Endothelial cell of umbilical vein (primary cell): Measurements from ENCODE around the gene DPH7. TPM values are rescaled to one million over a fixed set of nuclear protein-coding genes. Genes with fewer than 3 reads are reported as not detected.

Experiments
- BruUV-seq: library from RNA; stranded (reverse); fragments of 400-500 nt; replicated peaks from 2 replicates; lab custom pipeline; 2021; lab: Mats Ljungman, UMichigan
- CTCF ChIA-PET: fragments of 300-600, 350-600 bp; sonication (Branson Sonifier 250); formaldehyde crosslinking; loops from one replicate; lab custom pipeline; 2021; ENCODE audit warnings: antibody characterized with exemption, inconsistent platforms; lab: Charles Lee
- POLR2A ChIA-PET: fragments of 300-600, 350-600 bp; sonication (Branson Sonifier 250); formaldehyde crosslinking; loops from one replicate; lab custom pipeline; 2021; ENCODE audit warnings: antibody characterized with exemption, inconsistent platforms; lab: Charles Lee
- DNase-seq: peaks from one replicate; pipeline ENCODE4 v3.0.0-alpha.2; 2011; ENCODE audit warnings: low read depth, low spot score
- FAIRE-seq: peaks from 2 replicates; lab custom pipeline; 2011; peaks lifted over from hg19 to GRCh38; lab: Jason Lieb, UNC
- H2AFZ ChIP-seq: 2 replicates; pipeline ENCODE4 v1.6.0; 2012; ENCODE audit warnings: low read depth, low read length, control low read depth, inconsistent platforms
- H3K27ac ChIP-seq: 2 replicates; pipeline ENCODE4 v1.5.1; 2011; ENCODE audit warnings: low read depth, mild to moderate bottlenecking, control low read depth, low read length, moderate library complexity; ENCODE audit not compliant: insufficient read depth
- H3K27me3 ChIP-seq, 2 experiments: 2 replicates each; pipeline versions ENCODE4 v1.6.0 to v1.6.1; 2011; ENCODE audit warnings: low read length in 2 of 2, mixed read lengths in 1 of 2; ENCODE audit not compliant: control insufficient read depth in 2 of 2, insufficient read depth in 2 of 2
- H3K36me3 ChIP-seq, 2 experiments: 2 replicates in 1 of 2; 3 replicates in 1 of 2; pipeline ENCODE4 v1.5.1; 2011; ENCODE audit warnings: low read length in 2 of 2, mild to moderate bottlenecking in 1 of 2, moderate library complexity in 1 of 2; ENCODE audit not compliant: control insufficient read depth in 2 of 2, insufficient read depth in 2 of 2; ENCODE audit errors: extremely low read depth in 1 of 2
- H3K4me1 ChIP-seq: 3 replicates; pipeline ENCODE4 v1.5.1; 2011; ENCODE audit warnings: mild to moderate bottlenecking, low read length; ENCODE audit not compliant: control insufficient read depth, insufficient read depth; ENCODE audit errors: extremely low read depth
- H3K4me2 ChIP-seq: 2 replicates; pipeline ENCODE4 v1.6.1; 2011; ENCODE audit warnings: low read length, control low read depth, mixed read lengths; ENCODE audit not compliant: insufficient read depth
- H3K4me3 ChIP-seq, 3 experiments: fragments of 200-600 bp in 1 of 3; sonication (generic), shearing (Covaris generic) in 1 of 3; replicated peaks in 1 of 3; 2 replicates each; pipeline ENCODE4 v1.5.1; 2011 to 2016; ENCODE audit warnings: control low read depth in 3 of 3, low read length in 3 of 3, mild to moderate bottlenecking in 2 of 3, inconsistent platforms in 1 of 3, low read depth in 1 of 3, moderate library complexity in 1 of 3; ENCODE audit not compliant: insufficient read depth in 1 of 3
- H3K79me2 ChIP-seq: 2 replicates; pipeline ENCODE4 v1.6.0; 2012; ENCODE audit warnings: low read length, inconsistent platforms; ENCODE audit not compliant: control insufficient read depth, insufficient read depth
- H3K9ac ChIP-seq: replicated peaks from 2 replicates; pipeline ENCODE3; 2011; ENCODE audit warnings: low read length, control low read depth; ENCODE audit not compliant: insufficient read depth; ENCODE audit errors: extremely low read depth
- H3K9me1 ChIP-seq: replicated peaks from 3 replicates; pipeline ENCODE4 v1.6.0; 2011; ENCODE audit warnings: mild to moderate bottlenecking, low read length; ENCODE audit not compliant: control insufficient read depth, insufficient read depth; ENCODE audit errors: extremely low read depth
- H3K9me3 ChIP-seq: replicated peaks from 2 replicates; pipeline ENCODE4 v1.5.1; 2012; ENCODE audit warnings: low read length, inconsistent platforms; ENCODE audit not compliant: control insufficient read depth, insufficient read depth
- H4K20me1 ChIP-seq: replicated peaks from 2 replicates; pipeline ENCODE3; 2011; ENCODE audit warnings: mild to moderate bottlenecking, low read length; ENCODE audit not compliant: control insufficient read depth, insufficient read depth; ENCODE audit errors: extremely low read depth
- EZH2 ChIP-seq: IDR thresholded peaks from 2 replicates; pipeline ENCODE4 v1.6.1; 2012; ENCODE audit warnings: borderline replicate concordance, low read depth, mild to moderate bottlenecking, moderate library complexity, low read length, inconsistent platforms; ENCODE audit not compliant: severe bottlenecking
- GATA2 ChIP-seq: IDR thresholded peaks from 2 replicates; pipeline ENCODE4 v1.7.0; 2011; ENCODE audit warnings: low read depth, mild to moderate bottlenecking, moderate library complexity, mixed read lengths, low read length; ENCODE audit not compliant: insufficient read length, insufficient read depth
- JUN ChIP-seq: IDR thresholded peaks from 2 replicates; pipeline ENCODE4 v1.6.1; 2011; ENCODE audit warnings: borderline replicate concordance, low read depth; ENCODE audit not compliant: insufficient read length, insufficient read depth
- POLR2A ChIP-seq: IDR thresholded peaks from 2 replicates; pipeline ENCODE4 v1.6.1; 2012; ENCODE audit warnings: low read depth, mild to moderate bottlenecking, control low read depth, low read length
- POLR2AphosphoS5 ChIP-seq: IDR thresholded peaks from 2 replicates; pipeline ENCODE4 v1.6.1; 2012; ENCODE audit warnings: low read depth, mild to moderate bottlenecking, control low read depth, low read length, moderate library complexity; ENCODE audit not compliant: insufficient read depth
- dilution Hi-C: fragments of 300-500 bp; cut with MboI; formaldehyde crosslinking; loops from one replicate; pipeline ENCODE4 v1.15.0; 2019; ENCODE audit warnings: low sequenced_read_pairs; ENCODE audit not compliant: extremely low pct_ligation_motif_present
- intact Hi-C: fragments of 100-400 bp; cut with micrococcal nuclease; formaldehyde crosslinking; loops from one replicate; pipeline ENCODE4 v1.10.0; 2022
- polyA plus RNA-seq, 4 experiments: library from polyadenylated mRNA; depleted of rRNA in 3 of 4; stranded (reverse) in 3 of 4; unstranded in 1 of 4; fragments of >200 nt; gene quantifications; 2 replicates each; pipeline versions ENCODE4 v1.2.1 to v1.2.3, GENCODE V29; 2011 to 2012; ENCODE audit warnings: missing spikeins in 1 of 4
- total RNA-seq: library from RNA; stranded (reverse); gene quantifications from 2 replicates; pipeline ENCODE4 v1.2.3, GENCODE V29; 2021
- TF ChIP-seq, protein P1 (sequence below): IDR thresholded peaks from 2 replicates; pipeline ENCODE4 v1.6.1; 2011; ENCODE audit not compliant: insufficient read depth, insufficient read length

Gene DPH7
- total and polyA plus RNA-seq, 2 donors (not counting 3 experiments of a cell fraction or from before 2014, with no cell fraction given): 41.8 to 43.2 TPM

DNA sequence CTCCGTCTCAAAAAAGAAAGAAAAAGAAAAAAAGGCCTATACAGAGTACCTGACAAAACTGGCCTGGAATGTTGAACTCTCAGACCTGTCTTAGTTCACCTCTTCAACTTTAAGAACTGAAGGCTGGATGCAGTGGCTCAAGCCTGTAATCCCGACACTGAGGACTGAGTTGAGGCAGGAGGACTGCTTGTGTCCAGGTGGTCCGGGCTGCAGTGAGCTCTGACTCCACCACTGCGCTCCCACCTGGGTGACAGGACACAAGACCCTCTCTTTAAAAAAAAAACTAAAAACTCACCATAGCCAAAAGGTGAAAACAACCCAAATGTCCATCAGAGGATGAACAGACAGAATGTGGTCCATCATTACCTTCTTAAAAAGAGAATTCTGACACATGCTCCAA is 20.6 kb downstream of the DPH7 start:
- intact Hi-C loops: no loop called here

DNA sequence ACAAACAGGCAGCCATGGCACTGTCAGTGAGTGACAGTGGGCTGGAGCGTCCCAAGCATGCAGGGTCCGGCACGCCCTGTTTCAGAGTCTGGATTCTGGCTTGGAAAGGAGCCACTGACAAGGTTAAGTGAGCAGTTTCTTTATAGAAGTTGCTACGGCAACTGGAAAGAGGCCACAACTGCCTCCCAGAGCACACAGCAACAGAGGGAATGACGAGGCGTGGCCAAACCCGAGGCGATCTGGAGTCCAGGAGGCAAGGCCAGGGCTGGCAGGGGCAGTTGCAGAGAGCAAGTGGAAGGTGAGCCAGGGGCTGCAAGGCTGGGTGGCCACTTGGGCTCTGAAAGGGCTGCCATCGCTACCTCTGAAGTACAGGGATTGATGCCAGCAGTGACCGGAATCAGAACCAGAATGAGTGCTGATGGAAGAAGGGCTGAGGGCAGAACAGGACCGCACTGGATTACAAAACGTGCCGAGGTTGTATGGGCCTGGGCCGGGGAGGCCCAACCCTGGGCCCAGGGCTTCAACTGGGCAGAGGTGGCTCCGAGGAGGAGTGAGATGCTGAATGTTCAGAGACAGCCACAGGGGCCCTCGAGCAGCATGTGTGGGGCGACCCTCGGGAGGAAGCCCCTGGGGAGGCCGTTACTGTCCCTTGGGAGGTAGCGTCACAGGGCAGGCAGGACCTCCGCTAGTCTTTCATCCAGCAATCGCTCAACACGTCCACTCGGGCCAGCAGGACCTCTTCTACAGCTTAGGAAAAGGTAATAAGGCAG is 22.5 kb downstream of the DPH7 start:
- CTCF ChIA-PET: no interaction called here
- H3K27me3 ChIP-seq: no peaks in the 10 kb centered on the region
- H3K9ac ChIP-seq: no peak overlapping the region
- peaks cover 10% of the 10 kb centered on the region for H3K79me2 ChIP-seq
- peaks cover 10 to 18% of the 10 kb centered on the region in 2 experiments for H3K36me3 ChIP-seq
- TF ChIP-seq, protein P1, sequence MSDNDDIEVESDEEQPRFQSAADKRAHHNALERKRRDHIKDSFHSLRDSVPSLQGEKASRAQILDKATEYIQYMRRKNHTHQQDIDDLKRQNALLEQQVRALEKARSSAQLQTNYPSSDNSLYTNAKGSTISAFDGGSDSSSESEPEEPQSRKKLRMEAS: no peak
- TF ChIP-seq POLR2A: no peak
- no peak for TF ChIP-seq JUN
- no peak for TF ChIP-seq POLR2AphosphoS5
- TF ChIP-seq GATA2: no peak
- POLR2A ChIA-PET: no interaction called here
- no peak overlapping the region for H3K4me3 ChIP-seq
- BruUV-seq: no TSS peak
- no peaks in the 10 kb centered on the region for H3K9me1 ChIP-seq
- dilution Hi-C loops: no loop called here
- intact Hi-C loops: no loop called here
- FAIRE-seq (no peak), DNase-seq (no peak)
- no peaks in the 10 kb centered on the region for H4K20me1 ChIP-seq
- no peaks in the 10 kb centered on the region for H3K9me3 ChIP-seq
- no peak overlapping the region for H3K27ac ChIP-seq
- peaks cover 7% of the 10 kb centered on the region for H3K4me1 ChIP-seq
- no peak overlapping the region for H3K4me2 ChIP-seq
- no peak overlapping the region for H2AFZ ChIP-seq

More for the DNA sequence above, 20.6 kb downstream of the DPH7 start:
- Histone ChIP-seq H3K9ac (no peak overlapping the region), H4K20me1 (no peaks in the 10 kb centered on the region), H2AFZ (no peak overlapping the region), H3K36me3 (peaks cover 10 to 20% of the 10 kb centered on the region in 2 experiments), H3K27me3 (no peaks in the 10 kb centered on the region), H3K4me2 (no peak overlapping the region), H3K4me3 (no peak overlapping the region), H3K9me1 (no peaks in the 10 kb centered on the region), H3K9me3 (no peaks in the 10 kb centered on the region), H3K4me1 (no peaks in the 10 kb centered on the region), H3K79me2 (peaks cover 4% of the 10 kb centered on the region), H3K27ac (no peak overlapping the region)
- FAIRE-seq (no peak), DNase-seq (no peak)
- ChIA-PET POLR2A (no interaction called here), CTCF (no interaction called here)
- no TSS peak for BruUV-seq
- TF ChIP-seq EZH2: no peak
- dilution Hi-C loops: no loop called here
